NCI-H187 treated with DMSO at 0.1 percent for 48 hours (cell line): ENCODE results near the gene PHLDA2.

Experiments
- DNase-seq: peaks from one replicate; lab custom pipeline; 2025; lab: John Stamatoyannopoulos, UW

The PHLDA2 gene

DNA sequence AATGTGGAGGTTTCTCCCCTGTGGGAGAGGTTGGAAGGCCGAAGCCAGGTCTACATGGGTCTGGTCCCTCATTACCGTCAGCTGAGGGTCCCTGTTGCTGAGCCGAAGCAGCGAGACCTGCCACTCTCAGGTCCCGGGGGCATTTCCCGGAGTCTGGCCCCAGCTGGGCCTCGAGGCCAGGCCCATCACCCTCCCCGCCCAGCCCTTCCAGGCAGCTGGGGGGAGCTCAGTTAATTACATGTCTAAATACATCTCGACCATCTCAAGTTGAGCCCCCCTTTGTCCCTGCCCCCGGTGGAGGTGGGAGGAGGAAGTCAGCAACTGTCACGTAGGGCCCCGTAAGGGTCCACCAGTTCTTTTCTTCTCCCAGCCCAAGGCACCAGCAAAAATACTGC, 47.2 kb downstream of the PHLDA2 start:
- no peak for DNase-seq

DNA sequence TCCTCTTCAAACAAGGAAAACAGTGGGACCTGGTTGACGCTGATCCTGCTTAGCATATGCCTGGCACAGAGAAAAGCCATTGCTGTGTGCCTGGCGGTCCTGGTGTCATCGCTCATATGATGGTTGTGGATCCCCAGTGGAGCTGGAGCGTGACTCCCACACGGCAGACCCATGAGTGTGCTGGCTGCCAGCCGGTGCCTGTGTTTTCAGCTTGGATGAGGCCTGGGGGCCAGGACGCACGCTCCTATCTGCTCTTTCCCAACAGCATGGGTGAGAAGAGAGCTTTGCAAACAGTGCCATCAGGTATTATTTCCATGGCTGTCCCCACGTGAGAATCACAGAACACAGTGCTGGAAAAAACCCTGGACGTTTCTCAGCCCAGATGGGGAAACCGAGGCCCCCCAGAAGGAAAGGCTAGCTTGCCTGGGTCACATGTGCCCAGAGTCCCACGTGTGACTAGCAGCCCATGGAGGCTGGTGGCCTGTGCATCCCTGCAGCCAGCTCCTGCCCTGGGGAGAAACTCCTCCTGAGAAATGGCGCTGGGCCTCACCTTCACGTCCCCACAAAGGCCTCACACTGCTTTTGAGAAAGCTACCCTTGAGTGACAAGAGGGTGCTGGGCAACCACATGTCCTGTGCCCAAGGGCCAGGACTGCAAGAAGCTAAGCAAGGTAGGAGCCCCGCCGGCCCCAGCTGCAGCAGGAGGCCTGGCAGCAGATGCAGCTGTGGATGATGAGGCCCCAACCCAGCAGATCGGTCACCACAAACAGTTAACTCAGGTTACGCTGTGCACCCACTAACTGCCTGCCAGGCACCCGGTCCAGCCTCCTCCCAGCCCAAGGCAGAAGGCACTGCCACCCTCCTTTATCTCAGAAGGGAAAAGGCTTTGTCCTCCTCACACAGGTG, 47.9 kb downstream of the PHLDA2 start:
- no peak for DNase-seq

DNA sequence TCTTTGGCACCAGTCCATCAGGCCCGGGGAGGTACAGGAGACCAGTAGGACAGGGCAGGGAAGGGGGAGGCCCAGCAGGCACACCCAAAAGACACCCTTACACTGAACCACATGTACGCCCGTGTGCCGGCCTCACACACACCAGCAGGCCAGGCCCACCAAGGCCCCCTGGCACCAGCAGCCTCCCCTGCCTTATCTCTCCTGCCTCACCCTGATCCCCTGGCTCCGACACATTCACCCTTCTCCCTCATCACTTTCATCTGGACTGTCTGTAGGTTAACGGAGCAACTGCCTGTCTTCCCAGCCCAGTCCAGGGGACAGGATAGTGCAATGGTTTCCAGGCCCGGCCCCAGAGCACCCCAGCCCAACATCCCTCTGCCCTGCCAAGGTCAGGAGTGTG, 48.6 kb downstream of the PHLDA2 start:
- DNase-seq, result no peak

DNA sequence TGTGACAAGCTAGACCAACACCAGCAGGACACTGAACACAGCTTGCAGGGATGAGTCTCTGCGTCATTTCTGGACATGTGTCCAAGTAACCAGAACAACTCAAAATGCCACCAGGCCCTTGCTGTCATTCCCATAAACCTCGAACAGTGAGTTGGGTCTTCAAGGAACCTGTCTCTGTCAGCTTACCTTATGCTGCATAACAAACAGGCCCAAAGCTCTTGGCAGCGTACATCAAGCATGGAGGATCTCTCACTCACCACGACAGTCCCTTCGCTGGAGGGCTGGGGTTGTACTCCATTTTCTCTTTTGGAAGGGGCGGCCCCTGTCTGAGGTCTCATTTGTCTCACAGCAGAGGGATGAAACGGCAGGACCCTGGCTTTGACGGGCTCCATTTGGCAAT, 50.4 kb downstream of the PHLDA2 start:
- DNase-seq, result no peak
